Parathyroid adenoma (tissue), 2 donors: ENCODE results near the gene XDH.

ENCODE experiments used
- H2AFZ ChIP-seq: fragments of 300-600 bp; sonication (generic); one replicate; pipeline ENCODE4 v1.7.0; 2017; ENCODE audit warnings: antibody characterized with exemption, mild to moderate bottlenecking
- H3K27ac ChIP-seq: fragments of 300-600 bp; sonication (generic); one replicate; pipeline ENCODE4 v1.7.0; 2017
- H3K27me3 ChIP-seq: fragments of 300-600 bp; sonication (generic); one replicate; pipeline ENCODE4 v1.7.0; 2017; ENCODE audit warnings: low read length; ENCODE audit not compliant: control insufficient read depth, insufficient read depth
- H3K36me3 ChIP-seq: fragments of 300-600 bp; sonication (generic); one replicate; pipeline ENCODE4 v1.7.0; 2017; ENCODE audit warnings: low read length; ENCODE audit not compliant: control insufficient read depth, insufficient read depth
- H3K4me1 ChIP-seq: fragments of 300-600 bp; sonication (generic); one replicate; pipeline ENCODE4 v1.7.0; 2017; ENCODE audit warnings: control low read depth
- H3K4me2 ChIP-seq: fragments of 300-600 bp; sonication (generic); one replicate; pipeline ENCODE4 v1.7.0; 2017; ENCODE audit warnings: low read length
- H3K4me3 ChIP-seq: fragments of 300-600 bp; sonication (generic); one replicate; pipeline ENCODE4 v1.7.0; 2017; ENCODE audit warnings: low read depth, low read length
- H3K79me2 ChIP-seq: fragments of 300-600 bp; sonication (generic); one replicate; pipeline ENCODE4 v1.7.0; 2017; ENCODE audit warnings: control low read depth
- H3K9ac ChIP-seq: fragments of 300-600 bp; sonication (generic); one replicate; pipeline ENCODE4 v1.7.0; 2017; ENCODE audit warnings: mild to moderate bottlenecking
- H3K9me3 ChIP-seq: fragments of 300-600 bp; sonication (generic); one replicate; pipeline ENCODE4 v1.7.0; 2017; ENCODE audit warnings: low read length; ENCODE audit not compliant: control insufficient read depth
- TF ChIP-seq, protein P1 (sequence below): fragments of 300-600 bp; sonication (generic); IDR thresholded peaks from one replicate; pipeline ENCODE4 v1.7.0; 2017; ENCODE audit warnings: antibody characterized with exemption, mild to moderate bottlenecking
- donor health status: primary hyperparathyroidism.

Gene XDH

GRCh38 chr2:31434911-31435310 is 20.4 kb upstream of the XDH start:
- no peak overlapping the region for H3K27ac ChIP-seq
- no peak overlapping the region for H3K4me3 ChIP-seq
- H3K4me2 ChIP-seq, result no peak overlapping the region
- no peak overlapping the region for H3K9ac ChIP-seq
- H3K4me1 ChIP-seq, result no peaks in the 10 kb centered on the region
- TF ChIP-seq, protein P1, sequence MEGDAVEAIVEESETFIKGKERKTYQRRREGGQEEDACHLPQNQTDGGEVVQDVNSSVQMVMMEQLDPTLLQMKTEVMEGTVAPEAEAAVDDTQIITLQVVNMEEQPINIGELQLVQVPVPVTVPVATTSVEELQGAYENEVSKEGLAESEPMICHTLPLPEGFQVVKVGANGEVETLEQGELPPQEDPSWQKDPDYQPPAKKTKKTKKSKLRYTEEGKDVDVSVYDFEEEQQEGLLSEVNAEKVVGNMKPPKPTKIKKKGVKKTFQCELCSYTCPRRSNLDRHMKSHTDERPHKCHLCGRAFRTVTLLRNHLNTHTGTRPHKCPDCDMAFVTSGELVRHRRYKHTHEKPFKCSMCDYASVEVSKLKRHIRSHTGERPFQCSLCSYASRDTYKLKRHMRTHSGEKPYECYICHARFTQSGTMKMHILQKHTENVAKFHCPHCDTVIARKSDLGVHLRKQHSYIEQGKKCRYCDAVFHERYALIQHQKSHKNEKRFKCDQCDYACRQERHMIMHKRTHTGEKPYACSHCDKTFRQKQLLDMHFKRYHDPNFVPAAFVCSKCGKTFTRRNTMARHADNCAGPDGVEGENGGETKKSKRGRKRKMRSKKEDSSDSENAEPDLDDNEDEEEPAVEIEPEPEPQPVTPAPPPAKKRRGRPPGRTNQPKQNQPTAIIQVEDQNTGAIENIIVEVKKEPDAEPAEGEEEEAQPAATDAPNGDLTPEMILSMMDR, result no peak
- H3K27me3 ChIP-seq, result no peaks in the 10 kb centered on the region
- no peak overlapping the region for H2AFZ ChIP-seq
- H3K79me2 ChIP-seq, result no peaks in the 10 kb centered on the region
- no peaks in the 10 kb centered on the region for H3K9me3 ChIP-seq
- no peaks in the 10 kb centered on the region for H3K36me3 ChIP-seq

GRCh38 chr2:31433541-31433940 is 19.0 kb upstream of the XDH start:
- H3K4me3 ChIP-seq, result no peak overlapping the region

DNA sequence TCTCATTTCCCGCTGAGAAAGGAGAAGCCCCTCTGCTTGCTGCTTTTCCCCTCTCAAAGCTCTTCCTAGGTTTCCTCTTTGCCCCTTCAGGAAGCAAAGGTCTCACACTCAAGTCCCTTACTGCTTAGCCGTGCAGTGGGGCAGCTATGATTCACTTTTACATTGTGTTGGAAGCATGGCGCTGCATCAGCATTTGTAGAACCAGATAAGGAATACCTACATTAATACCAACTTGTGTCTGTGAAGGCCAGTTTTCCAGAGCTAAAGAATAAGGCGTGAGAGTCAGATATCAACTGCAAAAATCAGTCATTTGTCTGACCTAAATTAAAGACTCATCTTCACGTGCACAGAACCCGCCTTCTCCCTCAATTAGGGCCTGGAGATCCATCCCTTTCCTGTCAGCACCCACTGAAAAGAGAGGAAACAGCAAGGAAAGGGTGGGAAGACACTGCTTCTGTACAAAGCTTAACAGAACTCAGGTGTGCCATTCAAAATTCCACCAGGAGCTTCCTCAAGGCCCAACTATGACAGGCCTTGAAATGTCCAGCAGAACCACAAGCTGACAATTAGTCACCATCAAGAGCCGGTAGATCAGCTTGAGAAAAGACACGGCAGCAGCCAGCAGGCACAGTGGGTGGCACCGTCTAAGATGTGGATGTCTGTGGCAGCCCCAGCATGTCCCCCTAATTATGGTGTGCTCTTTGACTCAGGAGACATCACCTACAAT is 16.1 kb upstream of the XDH start:
- no peak overlapping the region for H3K9ac ChIP-seq
- TF ChIP-seq, protein P1, result no peak
- no peaks in the 10 kb centered on the region for H3K79me2 ChIP-seq
- no peak overlapping the region for H3K4me3 ChIP-seq
- H3K27me3 ChIP-seq, result no peaks in the 10 kb centered on the region
- H3K4me1 ChIP-seq, result no peaks in the 10 kb centered on the region
- H3K36me3 ChIP-seq, result no peaks in the 10 kb centered on the region
- no peak overlapping the region for H2AFZ ChIP-seq
- no peak overlapping the region for H3K4me2 ChIP-seq
- H3K27ac ChIP-seq, result no peak overlapping the region
- H3K9me3 ChIP-seq, result no peaks in the 10 kb centered on the region

More at GRCh38 chr2:31433541-31433940, 19.0 kb upstream of the XDH start:
- Histone ChIP-seq H2AFZ (no peak overlapping the region), H3K27ac (no peak overlapping the region), H3K4me2 (no peak overlapping the region), H3K36me3 (no peaks in the 10 kb centered on the region), H3K9me3 (no peaks in the 10 kb centered on the region), H3K4me1 (no peaks in the 10 kb centered on the region), H3K9ac (no peak overlapping the region), H3K79me2 (no peaks in the 10 kb centered on the region), H3K27me3 (no peaks in the 10 kb centered on the region)
- TF ChIP-seq, protein P1, result no peak

- Histone ChIP-seq H3K9me3 (no peaks in the 10 kb centered on the region), H3K27me3 (no peaks in the 10 kb centered on the region), H3K4me1 (no peaks in the 10 kb centered on the region), H3K4me3 (no peak overlapping the region), H3K79me2 (no peaks in the 10 kb centered on the region), H3K4me2 (no peak overlapping the region), H2AFZ (no peak overlapping the region), H3K36me3 (no peaks in the 10 kb centered on the region), H3K27ac (no peak overlapping the region), H3K9ac (no peak overlapping the region)
- TF ChIP-seq, protein P1, result no peak
Observed at GRCh38 chr2:31429759-31430438, 15.4 kb upstream of the XDH start.

- H3K79me2 ChIP-seq, result no peaks in the 10 kb centered on the region
- H3K9me3 ChIP-seq, result no peaks in the 10 kb centered on the region
- no peak overlapping the region for H3K9ac ChIP-seq
- H3K27me3 ChIP-seq, result no peaks in the 10 kb centered on the region
- H3K36me3 ChIP-seq, result no peaks in the 10 kb centered on the region
- no peak overlapping the region for H3K4me3 ChIP-seq
- TF ChIP-seq, protein P1, result no peak
- H3K27ac ChIP-seq, result no peak overlapping the region
- H3K4me1 ChIP-seq, result no peaks in the 10 kb centered on the region
- H2AFZ ChIP-seq, result no peak overlapping the region
- no peak overlapping the region for H3K4me2 ChIP-seq
Observed at GRCh38 chr2:31429040-31429439, 14.5 kb upstream of the XDH start.
